KOPT-K1 (cell line): ENCODE results near the gene GTPBP3.

Experiments used
- H3K27ac ChIP-seq: fragments of 200-600 bp; sonication (generic); 2 replicates; pipeline ENCODE4 v1.5.1; 2016; ENCODE audit warnings: antibody characterized with exemption, mild to moderate bottlenecking, low read depth, low read length; ENCODE audit not compliant: poor library complexity, severe bottlenecking
- H3K36me3 ChIP-seq: fragments of 200-600 bp; sonication (generic); 2 replicates; pipeline ENCODE4 v1.5.1; 2017; ENCODE audit warnings: antibody characterized with exemption, mild to moderate bottlenecking, low read length, moderate library complexity; ENCODE audit not compliant: insufficient read depth
- H3K9me3 ChIP-seq: fragments of 200-600 bp; sonication (generic); 2 replicates; pipeline ENCODE4 v1.5.1; 2017; ENCODE audit warnings: antibody characterized with exemption, low read length, mild to moderate bottlenecking; ENCODE audit not compliant: insufficient read depth, poor library complexity, severe bottlenecking

GTPBP3 gene

DNA sequence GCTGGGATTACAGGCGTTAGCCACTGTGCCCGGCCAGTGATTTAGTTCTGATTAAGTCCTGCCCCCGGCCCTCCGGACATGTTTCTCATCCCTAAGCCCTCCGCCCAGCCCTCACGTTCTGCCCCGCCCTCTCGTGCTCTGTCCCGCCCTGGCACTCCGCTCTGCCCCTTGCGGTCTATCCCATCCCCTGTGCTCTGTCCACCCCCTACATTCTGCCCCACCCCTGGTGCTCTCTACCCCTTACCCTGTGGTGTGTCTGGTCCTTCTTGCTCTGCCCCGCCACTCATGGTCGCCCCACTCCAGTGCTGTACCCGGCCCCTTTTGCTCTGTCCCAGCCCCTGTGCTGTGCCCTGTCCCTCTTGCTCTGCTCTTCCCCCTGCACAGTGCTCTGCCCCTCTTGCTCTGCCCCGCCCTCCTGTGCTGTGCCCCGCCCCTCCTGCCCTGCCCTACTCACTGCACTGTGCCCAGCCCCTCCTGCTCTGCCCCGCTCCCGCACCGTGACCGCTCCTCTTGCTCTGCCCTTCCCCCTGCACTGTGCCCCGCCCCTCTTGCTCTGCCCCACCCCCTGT lies 3.0 kb downstream of the GTPBP3 start:
- no peaks in the 10 kb centered on the region for H3K9me3 ChIP-seq
- no peak overlapping the region for H3K27ac ChIP-seq
- peaks cover 35% of the 10 kb centered on the region for H3K36me3 ChIP-seq

DNA sequence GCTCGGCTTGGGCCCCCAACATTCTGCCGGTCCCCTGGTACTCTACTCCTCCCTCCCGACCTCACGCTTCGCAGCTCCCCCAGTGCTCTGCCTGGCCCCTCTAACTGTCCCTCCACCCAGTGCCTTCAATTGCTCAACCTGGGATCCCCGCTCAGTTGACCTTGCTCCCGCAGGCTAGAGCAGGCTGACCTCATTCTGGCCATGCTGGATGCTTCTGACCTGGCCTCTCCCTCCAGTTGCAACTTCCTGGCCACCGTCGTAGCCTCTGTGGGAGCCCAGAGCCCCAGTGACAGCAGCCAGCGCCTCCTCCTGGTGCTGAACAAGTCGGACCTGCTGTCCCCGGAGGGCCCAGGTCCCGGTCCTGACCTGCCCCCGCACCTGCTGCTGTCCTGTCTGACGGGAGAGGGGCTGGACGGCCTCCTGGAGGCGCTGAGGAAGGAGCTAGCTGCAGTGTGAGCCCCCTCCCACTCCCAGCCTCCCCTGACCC lies 3.6 kb downstream of the GTPBP3 start:
- Histone ChIP-seq H3K36me3 (peaks cover 35% of the 10 kb centered on the region), H3K9me3 (no peaks in the 10 kb centered on the region), H3K27ac (no peak overlapping the region)

DNA sequence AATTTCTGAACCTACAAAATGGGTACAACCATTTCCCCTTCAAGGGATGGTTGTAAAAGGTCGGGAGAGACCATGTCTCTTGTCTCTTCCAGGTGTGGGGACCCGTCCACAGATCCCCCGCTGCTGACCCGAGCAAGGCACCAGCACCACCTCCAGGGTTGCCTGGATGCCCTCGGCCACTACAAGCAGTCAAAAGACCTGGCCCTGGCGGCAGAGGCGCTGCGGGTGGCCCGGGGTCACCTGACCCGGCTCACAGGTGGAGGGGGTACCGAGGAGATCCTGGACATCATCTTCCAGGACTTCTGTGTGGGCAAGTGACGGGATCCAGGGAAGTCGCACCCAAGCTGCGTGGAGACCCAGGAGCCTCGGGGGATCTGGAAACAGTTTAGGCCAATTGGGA lies 4.0 kb downstream of the GTPBP3 start:
- H3K36me3 ChIP-seq: peaks cover 35% of the 10 kb centered on the region
- no peak overlapping the region for H3K27ac ChIP-seq
- H3K9me3 ChIP-seq: no peaks in the 10 kb centered on the region

DNA sequence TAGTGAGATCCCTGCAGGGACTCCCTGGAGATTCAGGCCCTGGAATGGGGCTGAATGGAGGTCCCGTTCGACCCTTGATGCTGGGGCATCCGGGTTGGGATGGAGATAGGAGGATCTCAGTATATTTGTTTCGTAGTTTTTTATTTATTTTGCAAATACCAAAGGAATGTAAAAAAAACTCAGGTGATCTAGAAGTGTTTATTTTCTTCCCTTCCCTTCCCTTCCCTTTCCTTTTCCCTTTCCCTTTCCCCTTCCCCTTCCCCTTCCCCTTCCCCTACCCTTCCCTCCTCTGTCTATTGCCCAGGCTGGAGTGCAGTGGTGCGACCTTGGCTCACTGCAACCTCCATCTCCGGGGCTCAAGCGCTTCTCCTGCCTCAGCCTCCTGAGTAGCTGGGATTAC lies 4.5 kb downstream of the GTPBP3 start:
- Histone ChIP-seq H3K36me3 (peaks cover 35% of the 10 kb centered on the region), H3K27ac (no peak overlapping the region), H3K9me3 (no peaks in the 10 kb centered on the region)

DNA sequence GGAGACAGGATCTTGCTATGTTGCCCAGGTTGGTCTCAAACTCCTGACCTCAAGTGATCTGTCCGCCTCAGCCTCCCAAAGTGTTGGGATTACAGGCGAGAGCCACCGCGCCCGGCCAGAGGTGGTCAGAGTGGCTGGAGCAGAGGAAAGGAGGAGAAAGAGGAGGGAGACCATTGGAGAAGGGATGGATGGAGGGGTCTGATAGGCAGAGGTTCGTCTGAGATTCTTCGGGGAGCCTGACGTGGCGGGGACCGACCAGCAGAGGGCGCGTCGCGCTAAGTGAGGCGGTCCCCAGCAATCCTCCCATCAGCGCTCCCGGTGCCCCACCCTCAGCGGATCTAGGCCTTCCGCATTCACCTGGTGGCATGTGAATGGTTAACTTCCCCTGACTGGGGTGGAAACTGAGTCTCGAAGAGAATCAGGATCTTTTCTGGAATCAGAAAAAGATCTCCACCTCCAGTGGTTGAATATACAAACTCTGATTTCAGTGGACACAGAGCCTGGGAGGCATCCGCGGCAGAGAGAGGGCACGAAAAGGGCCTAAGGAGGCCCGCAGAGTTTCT lies 8.8 kb downstream of the GTPBP3 start:
- Histone ChIP-seq H3K27ac (no peak overlapping the region), H3K9me3 (no peaks in the 10 kb centered on the region), H3K36me3 (peaks cover 27% of the 10 kb centered on the region)

DNA sequence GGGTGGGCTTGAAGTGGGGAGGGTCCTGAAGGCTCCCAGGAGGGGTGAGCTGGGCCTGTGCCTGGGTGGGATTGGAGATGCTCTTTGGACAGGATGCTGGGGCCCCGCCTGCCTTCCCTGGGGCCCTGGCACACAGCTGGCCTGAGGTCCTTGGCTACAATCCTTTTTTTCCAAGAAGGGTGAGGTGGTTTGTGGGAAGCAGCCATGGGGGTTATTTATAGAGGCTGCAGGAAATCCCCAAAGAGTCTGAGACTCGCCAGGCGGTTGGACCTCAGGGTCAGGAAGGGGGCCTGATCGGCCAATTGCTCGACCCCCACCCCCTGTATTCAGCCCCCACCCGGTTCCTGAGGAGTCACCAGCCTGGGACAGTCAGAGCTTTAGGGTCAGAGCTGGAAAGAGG lies 10.0 kb downstream of the GTPBP3 start:
- Histone ChIP-seq H3K36me3 (peaks cover 15% of the 10 kb centered on the region), H3K27ac (no peak overlapping the region), H3K9me3 (no peaks in the 10 kb centered on the region)

DNA sequence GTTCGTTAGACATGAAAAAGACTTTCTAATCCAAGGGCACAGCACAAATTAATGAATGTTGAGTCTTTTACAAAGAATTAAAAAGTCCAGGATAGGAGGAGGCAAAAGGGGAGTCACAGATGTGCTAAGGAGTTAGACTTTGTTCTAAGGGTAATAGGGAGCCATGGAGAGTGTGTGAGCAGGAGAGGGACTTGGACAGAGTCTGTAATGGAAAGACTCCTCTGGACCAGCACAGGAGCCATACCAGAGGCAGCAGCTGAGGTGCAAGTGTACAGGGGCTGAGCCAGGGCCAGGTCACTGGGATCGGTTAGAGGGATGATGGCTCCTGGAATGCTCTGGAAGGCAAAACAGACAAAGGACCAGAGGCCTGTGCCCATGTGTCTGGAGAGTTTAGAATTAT lies 10.5 kb downstream of the GTPBP3 start:
- Histone ChIP-seq H3K36me3 (peaks cover 10% of the 10 kb centered on the region), H3K9me3 (no peaks in the 10 kb centered on the region), H3K27ac (no peak overlapping the region)

DNA sequence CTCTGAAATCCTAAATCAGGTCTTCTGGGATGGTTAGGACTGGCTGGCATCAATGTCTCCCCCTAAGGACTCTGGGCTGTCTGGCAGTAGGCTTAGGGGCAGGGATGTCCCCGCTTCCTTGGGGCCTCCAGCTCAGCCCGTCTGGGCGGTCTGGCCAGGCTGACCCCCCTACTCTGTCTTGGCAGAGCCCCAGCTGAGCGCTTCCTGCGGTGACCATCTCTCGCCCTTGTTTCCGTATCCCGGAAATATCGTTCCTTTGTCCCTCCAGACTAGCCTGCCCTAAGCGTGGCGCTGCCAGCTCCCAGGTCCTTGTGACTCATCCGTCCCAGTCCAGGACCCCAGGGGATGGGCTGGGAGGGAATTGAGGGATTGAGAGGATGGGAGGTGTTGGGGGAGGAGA lies 11.3 kb downstream of the GTPBP3 start:
- Histone ChIP-seq H3K36me3 (0 out of 2 replicates have a peak, but pooled peaks cover 5% of the 10 kb centered on the region), H3K27ac (no peak overlapping the region), H3K9me3 (no peaks in the 10 kb centered on the region)

DNA sequence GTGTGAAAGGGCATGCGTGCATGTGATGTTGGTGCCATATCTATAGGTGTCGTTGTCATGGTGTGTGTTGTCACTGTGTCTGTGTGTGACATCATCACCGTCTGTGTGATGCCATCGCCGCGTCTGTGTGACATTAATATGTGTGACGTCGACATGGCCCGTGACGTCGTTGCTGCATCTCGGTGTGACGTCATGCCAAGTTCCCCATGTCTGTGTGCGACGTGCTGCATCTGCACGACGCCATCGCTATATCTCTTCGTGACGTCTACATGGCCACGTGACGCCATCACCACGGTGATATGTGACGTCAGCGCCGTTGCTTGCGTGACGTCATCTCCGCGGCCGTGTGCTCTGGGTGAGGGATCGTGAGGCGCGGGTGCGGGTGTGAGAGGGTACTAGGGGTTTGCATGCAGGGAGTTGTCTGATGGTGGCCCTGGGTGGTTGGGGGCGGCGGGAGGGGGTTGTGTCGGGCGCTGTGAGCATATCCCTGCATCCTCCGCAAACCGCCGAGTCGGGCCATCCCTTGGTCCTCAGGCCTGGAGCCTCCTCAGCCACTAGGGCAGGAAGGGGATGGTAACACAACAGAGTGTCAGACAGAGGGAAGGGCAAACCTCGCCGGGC lies 14.6 kb downstream of the GTPBP3 start:
- H3K36me3 ChIP-seq: no peaks in the 10 kb centered on the region
- H3K9me3 ChIP-seq: no peaks in the 10 kb centered on the region
- H3K27ac ChIP-seq: no peak overlapping the region

DNA sequence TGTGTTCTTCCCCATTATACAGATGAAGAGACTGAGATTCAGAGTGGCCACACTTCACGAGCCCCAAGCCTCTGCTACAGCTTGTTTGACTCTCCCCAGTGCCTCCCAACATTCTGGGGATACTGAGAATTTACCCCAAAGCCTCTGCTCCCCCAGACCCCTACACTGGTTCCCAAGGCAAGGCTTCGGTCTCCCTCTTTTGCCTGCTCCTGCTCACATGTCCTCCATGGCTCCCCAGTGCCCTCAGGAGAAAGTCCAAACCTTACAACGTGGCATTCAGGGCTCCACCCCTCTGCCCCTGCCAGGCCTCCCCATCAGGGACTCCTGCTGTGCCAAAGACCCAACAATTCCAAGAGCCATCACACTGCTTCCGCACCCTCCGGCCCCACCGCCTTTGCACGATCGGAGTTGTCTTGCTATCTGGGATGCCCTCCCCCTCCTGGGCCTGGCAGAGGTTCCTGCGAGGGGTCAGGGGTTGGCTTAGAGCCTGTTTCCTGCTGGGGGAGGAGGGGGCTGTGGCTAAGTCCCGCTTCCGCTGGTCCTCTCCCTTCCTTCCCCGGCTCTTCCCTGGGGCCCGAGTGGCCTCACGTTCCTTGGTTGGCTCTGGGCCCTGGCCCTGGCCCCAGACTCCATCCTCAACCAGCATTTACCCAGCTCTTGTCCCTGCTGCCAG lies 15.4 kb downstream of the GTPBP3 start:
- Histone ChIP-seq H3K9me3 (no peaks in the 10 kb centered on the region), H3K36me3 (no peaks in the 10 kb centered on the region), H3K27ac (no peak overlapping the region)

DNA sequence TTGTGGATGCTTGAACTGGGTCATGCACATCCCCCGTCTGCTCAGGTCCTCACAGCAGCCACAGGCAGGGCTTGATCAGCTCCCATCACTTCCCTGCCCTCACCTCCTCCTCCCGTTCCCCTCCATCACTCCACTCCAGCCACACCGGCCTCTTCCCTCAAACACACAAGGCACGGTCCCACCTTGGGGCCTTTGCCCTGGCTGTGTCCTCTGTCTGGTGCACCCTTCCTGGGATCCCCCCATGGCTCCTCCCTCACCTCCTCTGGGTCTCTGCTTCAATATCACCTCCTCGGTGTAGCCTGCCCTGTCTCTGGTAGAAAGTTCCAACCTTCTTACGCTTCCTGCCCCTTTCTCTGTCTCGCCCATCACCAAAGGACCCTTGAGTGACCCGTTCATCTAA lies 16.0 kb downstream of the GTPBP3 start:
- H3K27ac ChIP-seq: no peak overlapping the region

DNA sequence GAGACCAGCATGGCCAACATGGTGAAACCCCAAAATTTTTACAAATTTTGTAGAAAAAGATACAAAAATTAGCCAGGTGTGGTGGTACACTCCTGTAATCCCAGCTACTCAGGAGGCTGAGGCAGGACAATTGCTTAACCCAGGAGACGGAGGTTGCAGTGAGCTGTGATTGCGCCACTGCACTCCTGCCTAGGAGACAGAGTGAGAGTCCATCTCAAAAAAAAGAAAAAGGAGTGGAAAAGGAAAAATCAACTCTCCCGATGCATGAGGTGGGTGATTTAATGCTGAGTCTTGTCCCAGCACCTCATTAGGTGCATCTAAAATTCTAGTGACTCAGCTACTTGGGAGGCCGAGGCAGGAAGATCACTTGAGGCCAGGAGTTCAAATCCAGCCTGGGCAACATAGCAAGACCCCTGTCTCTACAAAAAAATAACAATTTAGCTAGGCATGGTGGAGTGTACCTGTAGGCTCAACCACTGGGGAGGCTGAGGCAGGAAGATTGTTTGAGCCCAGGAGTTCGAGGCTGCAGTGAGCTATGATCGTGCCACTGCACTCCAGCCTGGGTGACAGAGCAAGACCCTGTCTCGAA lies 19.8 kb downstream of the GTPBP3 start:
- Histone ChIP-seq H3K9me3 (no peaks in the 10 kb centered on the region), H3K36me3 (no peaks in the 10 kb centered on the region), H3K27ac (no peak overlapping the region)

More for the DNA sequence above, 16.0 kb downstream of the GTPBP3 start:
- H3K9me3 ChIP-seq: no peaks in the 10 kb centered on the region
- no peaks in the 10 kb centered on the region for H3K36me3 ChIP-seq

DNA sequence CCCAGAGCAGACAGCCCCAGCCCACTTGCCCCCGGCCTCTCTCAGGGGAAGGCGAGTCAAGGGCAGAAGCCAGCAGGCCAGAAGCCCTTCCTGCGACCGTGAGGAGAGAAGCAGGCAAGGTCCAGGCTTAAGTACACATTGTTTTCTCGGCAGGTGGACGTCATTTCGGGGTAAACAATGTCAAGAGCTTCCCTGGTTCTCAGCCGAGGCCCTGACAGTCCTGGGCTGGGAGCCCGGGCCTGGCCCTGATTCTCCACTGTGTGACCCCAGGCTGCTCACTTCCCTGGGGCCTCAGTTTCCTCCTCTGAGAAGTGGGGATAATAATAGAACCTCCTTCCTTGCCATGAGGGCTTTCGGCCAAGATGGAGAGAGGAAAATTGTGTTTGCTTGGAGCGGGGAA lies 20.4 kb downstream of the GTPBP3 start:
- Histone ChIP-seq H3K27ac (no peak overlapping the region), H3K36me3 (no peaks in the 10 kb centered on the region), H3K9me3 (no peaks in the 10 kb centered on the region)

DNA sequence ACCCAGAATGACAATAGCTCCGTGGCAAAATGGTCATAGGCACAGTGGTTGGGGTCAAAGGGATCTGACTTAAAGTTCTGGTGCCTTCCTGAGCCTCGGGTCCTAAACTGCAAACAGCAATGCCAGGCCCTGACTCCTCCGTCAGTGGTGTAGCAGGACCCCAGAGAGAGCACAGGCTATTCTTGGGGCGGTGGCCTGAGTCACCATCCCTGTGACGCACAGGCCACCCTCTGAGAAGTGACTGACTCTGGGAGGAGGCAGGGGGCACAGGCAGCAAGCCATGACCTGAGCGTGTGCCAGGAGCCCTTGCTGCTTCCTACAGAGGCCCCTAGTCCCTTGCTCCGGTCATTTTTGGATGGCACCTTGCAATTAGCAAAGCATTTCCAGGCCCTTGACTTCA lies 21.0 kb downstream of the GTPBP3 start:
- no peaks in the 10 kb centered on the region for H3K36me3 ChIP-seq
- no peak overlapping the region for H3K27ac ChIP-seq
- no peaks in the 10 kb centered on the region for H3K9me3 ChIP-seq
